SU-DHL-6 (cell line): ENCODE data around the gene PSMG1.

Experiments used
- EZH2phosphoT487 ChIP-seq: fragments of 200-600 bp; sonication (generic), shearing (Covaris generic); conservative IDR thresholded peaks from 2 replicates; pipeline ENCODE4 v1.6.1; 2018; ENCODE audit warnings: mild to moderate bottlenecking, antibody characterized with exemption, low read length, moderate library complexity, mixed read lengths
- TF ChIP-seq, protein P1 (sequence below): fragments of 200-600 bp; sonication (generic); IDR thresholded peaks from one replicate; pipeline ENCODE4 v1.5.1; 2017; ENCODE audit warnings: antibody characterized with exemption, mild to moderate bottlenecking, low read length, moderate library complexity; ENCODE audit not compliant: insufficient read depth, poor library complexity, severe bottlenecking

DNA sequence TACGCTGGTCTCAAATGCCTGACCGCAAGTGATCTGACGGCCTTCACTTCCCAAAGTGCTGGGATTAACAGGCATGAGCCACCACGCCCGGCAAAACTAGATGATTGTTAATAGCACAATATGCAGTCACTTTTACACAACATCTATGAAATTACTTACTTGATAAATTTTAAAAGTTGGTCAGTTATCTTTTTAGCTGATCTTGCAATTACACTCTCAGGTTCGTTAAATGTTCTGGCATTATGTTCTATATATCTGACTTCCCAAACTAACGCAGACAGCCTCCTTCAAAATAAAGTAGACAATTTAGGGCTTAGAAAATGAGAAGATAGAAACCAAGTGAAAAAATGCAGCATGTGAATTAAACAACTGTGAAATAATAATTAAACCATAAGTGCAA, 31.8 kb upstream of the PSMG1 start:
- TF ChIP-seq, protein P1, sequence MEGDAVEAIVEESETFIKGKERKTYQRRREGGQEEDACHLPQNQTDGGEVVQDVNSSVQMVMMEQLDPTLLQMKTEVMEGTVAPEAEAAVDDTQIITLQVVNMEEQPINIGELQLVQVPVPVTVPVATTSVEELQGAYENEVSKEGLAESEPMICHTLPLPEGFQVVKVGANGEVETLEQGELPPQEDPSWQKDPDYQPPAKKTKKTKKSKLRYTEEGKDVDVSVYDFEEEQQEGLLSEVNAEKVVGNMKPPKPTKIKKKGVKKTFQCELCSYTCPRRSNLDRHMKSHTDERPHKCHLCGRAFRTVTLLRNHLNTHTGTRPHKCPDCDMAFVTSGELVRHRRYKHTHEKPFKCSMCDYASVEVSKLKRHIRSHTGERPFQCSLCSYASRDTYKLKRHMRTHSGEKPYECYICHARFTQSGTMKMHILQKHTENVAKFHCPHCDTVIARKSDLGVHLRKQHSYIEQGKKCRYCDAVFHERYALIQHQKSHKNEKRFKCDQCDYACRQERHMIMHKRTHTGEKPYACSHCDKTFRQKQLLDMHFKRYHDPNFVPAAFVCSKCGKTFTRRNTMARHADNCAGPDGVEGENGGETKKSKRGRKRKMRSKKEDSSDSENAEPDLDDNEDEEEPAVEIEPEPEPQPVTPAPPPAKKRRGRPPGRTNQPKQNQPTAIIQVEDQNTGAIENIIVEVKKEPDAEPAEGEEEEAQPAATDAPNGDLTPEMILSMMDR: no peak
- no peak for TF ChIP-seq EZH2phosphoT487
